Smooth muscle cell of the brain vasculature (primary cell): ENCODE measurements around the gene USP19.
A peak's percentile ranks its signal among the peaks of the same experiment; 100 is the strongest.

ENCODE experiments used
- DNase-seq: peaks from one replicate; pipeline ENCODE4 v3.0.0-alpha.2; 2012; ENCODE audit warnings: low read depth, low spot score

The USP19 gene

GRCh38 chr3:49120438-49121131 lies at the start of gene USP19:
Gene USP19 (minus strand): TSS chr3:49120823. CDS start chr3:49119145, 1,678 bp downstream.
- DNase-seq, result peak; percentile 77

GRCh38 chr3:49166752-49167556 lies 46.3 kb upstream of the USP19 start:
- no peak for DNase-seq

DNA sequence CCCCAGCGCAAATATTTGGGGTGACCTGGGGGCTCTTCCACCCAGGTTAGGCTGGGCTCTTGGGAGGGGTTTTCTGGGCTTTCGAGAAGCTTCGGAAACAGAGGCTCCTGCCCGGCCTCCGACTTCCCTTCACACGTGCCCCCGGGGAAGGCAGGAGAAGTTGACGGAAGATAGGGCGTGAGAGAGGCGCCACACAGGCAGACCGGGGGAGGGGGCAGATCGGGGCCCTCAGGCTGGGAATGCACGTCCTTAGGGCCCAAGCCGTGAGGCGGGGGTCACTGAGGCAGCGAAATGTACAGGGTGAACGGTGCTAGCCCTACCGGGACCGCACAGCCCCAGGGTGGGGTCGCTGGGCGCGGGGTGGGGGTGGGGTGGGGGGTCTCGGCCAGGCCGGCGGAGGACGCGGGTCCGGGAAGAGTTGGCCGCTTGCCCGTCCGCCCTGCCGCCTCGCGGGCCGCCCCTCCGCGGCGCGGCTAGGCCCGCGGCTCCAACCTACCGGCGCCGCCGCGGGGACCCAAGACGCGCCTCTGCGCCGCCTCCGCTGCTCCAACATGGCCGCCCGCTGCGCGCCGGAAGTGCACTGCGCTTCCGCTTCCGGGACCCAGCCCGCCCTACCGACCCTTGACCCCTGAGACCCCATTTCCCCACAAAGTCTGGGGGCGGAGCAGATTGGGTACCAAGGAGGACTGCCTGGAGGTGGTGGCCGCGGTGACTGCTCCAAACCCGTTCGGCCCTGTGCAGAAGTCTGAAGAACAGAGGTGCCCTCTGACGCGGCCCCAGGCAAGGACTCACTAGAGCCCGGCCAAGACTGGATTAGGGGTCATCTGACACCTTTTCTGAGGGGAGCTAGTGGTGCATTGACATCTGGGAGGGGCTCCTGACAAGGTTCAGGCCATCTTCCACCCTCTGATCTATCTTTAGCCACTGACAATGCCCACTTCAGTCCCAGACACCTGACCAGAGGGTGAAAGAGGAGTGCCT lies 45.4 kb upstream of the USP19 start, which contains the start of gene CCDC71:
Gene CCDC71 (minus strand): TSS at position 561 of the 981 bp plus-strand sequence. CDS start 2,123 bp downstream, outside the sequence.
- DNase-seq, result peak; percentile 24

GRCh38 chr3:49164983-49165720 lies 44.5 kb upstream of the USP19 start:
- DNase-seq, result no peak

DNA sequence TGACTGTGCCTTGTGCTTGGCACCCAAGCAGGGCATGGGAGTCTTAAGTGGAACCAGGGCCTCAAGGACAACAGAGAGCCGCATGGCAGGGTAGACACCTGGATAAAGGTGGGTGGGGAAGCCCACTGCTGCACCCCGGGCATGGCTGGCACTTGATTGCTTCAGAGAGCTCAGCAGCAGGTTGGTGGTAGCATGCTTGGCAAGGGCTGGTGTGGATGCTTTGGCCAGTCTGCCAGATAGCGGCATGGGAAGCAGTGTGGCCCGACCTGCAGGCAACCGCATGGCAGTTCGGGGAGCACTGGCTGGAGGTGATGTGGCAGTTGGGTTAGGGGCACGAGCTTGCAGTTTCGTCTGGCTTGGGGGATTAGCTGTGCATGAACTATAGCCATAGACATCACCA lies 43.0 kb upstream of the USP19 start:
- DNase-seq, result no peak

DNA sequence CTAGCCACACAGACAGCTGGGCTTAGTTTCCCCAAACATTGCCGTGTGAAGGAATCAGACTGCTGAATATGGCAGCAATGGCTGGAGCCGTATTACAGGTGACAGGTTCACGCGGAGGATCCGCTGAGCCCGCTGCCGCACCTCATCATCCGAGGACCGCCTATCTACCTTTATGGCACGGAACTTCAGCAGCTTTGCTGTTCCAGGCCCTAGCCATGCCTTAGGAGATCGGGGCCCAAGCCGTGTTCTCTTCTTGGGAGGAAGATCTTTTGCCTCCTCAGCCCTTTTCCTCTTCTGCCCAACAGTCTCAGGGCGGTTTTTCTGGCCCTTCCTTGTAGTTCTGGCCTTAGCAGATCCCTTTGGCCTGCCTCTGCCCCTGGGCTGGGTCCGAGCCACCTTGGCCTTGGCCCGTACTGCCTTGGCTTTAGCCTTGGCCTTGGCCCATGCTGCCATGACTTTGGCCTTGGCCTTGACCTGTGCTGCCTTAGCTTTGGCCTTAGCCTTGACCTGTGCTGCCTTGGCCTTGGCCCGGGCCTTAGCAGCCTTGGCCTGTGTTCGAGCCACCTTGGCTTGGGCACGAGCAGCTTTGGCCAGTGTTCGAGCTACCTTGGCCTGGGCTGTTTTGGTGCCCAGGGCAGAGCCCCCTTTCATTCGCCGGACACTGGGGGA lies 42.3 kb upstream of the USP19 start:
- DNase-seq, result no peak

DNA sequence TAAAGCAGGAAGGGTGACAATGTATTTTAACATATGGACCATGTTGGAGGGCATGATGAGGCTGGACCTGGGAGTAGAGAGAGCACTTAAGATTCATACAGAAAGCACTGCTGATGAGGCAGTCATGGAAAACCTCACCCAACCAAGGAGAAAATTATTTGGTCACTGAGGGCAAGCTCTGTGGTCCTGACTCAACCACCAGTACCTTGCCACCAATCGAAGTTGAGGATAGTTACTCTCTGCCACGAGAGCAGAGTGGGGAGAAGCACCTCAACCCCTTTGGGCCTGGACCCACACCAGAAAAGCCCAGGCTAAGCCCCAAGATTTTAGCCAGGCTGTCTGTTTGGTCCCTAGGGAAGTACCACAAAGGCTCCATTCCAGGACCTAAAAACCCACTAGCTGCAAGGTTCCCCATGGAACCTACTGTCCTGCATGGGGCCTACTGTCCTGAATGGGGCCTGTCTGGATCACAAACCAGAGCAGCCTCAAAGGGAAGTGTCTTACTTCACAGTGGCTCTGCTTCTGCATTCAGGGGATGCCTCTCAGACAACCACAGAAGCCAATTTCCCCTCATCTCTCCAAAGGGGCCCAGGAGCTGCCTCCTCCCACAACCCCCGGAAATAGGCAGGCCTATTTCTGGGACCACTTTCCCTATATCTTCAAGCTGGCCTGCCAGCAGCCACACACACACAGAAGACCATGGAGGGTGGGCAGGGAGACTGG lies 41.3 kb upstream of the USP19 start:
- DNase-seq, result no peak

DNA sequence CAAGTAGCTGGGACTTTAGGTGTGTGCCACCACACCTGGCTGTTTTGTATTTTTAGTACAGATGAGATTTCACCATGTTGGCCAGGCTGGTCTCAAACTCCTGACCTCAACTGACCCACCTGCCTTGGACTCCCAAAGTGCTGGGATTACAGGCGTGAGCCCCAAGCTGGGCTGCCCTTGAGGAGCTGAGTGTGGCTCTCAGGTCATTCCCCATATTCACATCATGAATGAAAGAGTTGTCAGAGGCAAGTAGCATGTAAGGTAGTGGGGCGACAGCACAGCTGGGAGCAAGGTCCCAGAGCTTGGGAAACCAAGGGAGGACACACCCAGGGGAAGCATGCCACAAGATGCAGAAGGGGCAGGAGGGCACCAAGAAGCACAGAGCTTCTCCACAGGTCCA lies 40.6 kb upstream of the USP19 start:
- no peak for DNase-seq

- DNase-seq, result no peak
Measured at GRCh38 chr3:49158792-49159191, 38.2 kb upstream of the USP19 start.

DNA sequence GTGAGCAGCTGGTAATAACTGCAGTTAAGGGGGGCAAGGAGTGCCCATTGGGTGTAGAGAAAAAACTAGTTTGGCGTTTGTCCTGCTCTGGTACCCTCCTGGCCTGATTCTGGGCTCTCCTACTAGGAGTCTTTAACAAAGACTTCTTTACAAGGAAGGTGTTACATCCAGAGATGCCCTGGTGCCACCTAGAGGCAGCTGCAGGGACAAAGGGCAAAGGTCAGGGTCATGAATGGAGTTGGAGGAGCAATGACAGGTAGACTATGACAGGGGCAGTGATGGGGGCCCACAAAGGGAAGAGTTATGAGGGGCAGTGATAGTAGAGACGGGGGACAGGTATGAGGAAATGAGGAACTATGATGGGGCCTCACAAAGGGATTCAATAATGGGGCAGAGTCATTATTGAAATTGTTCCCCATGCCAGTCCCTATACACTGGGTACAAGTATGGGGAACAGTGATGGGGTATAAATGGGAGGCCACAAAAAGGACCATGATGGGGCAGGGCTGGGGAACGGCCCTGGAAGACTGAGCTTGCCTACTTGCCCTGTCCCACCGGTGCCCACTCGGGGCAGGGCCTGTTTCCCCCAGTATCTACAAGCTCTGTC lies 37.6 kb upstream of the USP19 start:
- no peak for DNase-seq

GRCh38 chr3:49157289-49157688 lies 36.7 kb upstream of the USP19 start:
- DNase-seq, result no peak

DNA sequence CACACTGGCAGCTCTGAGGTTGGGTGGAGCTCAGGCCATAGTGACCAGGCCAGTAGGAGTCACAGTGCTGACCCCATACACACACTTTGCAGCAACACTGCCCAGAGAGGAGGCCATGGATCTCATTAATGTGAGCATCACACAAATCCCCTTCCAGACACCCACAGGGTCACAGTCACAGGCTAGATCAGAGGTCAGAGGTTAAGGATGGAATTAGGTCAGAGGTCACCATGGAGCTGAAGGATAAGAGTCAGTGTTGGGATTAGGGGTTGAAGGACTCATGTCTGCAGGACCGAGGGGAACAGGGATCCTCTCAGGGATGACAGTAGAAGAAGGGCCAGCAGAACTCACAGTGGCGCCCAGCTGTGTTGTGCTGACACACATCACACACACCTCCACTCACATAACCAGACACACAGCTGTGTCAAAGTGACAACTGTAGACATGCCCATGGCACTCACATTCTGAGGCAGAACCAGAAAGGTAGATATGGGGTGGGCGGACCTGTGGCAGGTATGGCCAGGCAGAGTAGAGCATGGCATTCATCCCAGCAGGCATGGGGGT lies 32.8 kb upstream of the USP19 start:
- no peak for DNase-seq

DNA sequence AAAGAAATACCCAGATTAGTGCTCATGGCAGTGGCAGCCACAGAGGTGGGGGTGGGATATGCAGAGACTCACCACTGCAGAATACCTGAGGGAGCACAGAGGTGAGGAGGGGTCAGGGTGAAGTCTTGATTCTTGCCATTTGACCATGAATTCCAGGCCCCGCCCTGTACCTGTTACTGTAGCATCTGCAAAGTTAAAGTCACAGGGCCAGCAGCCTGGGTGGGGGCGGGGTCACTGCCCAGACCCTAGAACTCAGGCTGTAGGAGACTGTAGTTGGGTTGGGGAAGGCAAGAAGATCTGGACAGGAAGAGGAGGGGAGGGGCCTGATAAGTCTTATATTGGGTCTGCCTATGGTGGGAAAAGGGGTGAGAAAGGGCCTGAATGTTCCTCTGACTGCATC lies 31.0 kb upstream of the USP19 start:
- no peak for DNase-seq

GRCh38 chr3:49148159-49148558 lies 27.5 kb upstream of the USP19 start:
- DNase-seq, result no peak

DNA sequence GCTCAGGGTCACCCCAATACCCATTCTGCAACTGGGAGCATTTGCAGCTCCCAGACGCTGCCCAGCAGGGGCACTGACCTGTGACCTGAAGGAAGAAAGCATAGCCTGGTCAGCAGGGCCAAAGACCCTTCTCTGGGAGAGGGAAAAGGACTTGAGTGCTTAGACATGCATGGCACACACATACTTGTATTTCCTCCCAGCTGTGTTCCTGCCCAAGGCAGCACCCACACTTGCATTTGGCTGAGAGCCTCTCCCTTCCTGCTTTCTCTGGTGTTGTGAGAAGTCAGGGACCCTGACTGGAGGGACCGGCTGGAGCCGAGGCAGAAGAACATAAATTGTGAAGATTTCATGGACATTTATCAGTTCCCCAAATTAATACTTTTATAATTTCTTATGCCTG lies 19.5 kb upstream of the USP19 start:
- DNase-seq, result no peak

- no peak for DNase-seq
Measured at GRCh38 chr3:49135499-49135898, 14.9 kb upstream of the USP19 start.

- DNase-seq, result no peak
Measured at GRCh38 chr3:49134471-49135265, 14.0 kb upstream of the USP19 start.

DNA sequence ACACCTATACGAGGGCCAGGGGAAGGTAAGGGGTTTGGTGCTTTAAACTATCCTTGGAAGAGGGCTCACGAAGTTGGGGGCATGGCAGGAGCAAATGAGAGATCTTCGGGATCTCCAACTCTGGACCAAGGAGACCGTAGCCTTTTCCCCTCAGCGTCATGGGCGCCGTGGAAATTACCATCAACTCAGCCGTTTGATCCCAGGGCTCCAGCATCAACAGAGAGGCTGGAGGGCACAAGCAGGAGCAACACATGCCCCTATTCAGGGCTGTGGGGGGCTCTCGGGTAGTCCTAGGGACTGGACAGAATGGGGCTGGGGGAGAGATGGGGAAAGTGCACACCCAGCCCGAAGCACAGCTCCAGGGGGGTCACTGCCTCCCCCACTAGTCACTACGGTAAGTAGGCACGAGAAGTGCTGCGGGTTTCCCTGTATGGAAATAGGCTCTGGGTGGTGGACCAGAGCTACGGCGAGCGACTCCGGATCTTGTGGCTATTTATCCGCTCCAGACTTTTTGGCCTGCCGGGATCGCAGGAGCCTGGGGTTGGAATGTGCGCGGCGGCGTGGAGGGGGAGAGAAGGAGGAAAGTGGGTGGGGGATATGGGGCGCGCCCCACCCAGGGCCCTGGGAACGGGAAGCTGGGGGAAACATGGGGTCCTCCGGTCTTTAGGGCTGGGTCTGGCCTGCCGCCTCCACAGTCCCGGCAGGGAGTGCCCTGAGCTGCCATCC lies 12.8 kb upstream of the USP19 start:
- DNase-seq, result peak; percentile 74
